HepG2 (cell line): ENCODE data around the gene HMGCS2. TPM values are rescaled to one million over a fixed set of nuclear protein-coding genes. Genes with fewer than 3 reads are reported as not detected.

Experiments
- ATAC-seq: fragments of 200-7000 bp; cut with Tn5 transposase; 3 replicates; pipeline ENCODE4 v1.9.1; 2020; ENCODE audit warnings: mild to moderate bottlenecking, moderate library complexity
- BruUV-seq: library from RNA; stranded (reverse); fragments of 400-500 nt; replicated peaks from 2 replicates; lab custom pipeline; 2021; lab: Mats Ljungman, UMichigan
- CTCF ChIA-PET: fragments of 300-600 bp; formaldehyde crosslinking; extraction: SDS; loops from one replicate; lab custom pipeline; 2021; ENCODE audit warnings: low total read pairs, inconsistent platforms, low intra/inter-chr PET ratio; lab: Yijun Ruan, JAX
- POLR2A ChIA-PET: fragments of 350-600 bp; sonication (Branson Sonifier 250); formaldehyde crosslinking; loops from one replicate; lab custom pipeline; 2020; ENCODE audit warnings: antibody characterized with exemption, inconsistent platforms; lab: Yijun Ruan, JAX
- DNase-seq: peaks from one replicate; pipeline ENCODE4 v3.0.0-alpha.2; 2015; ENCODE audit warnings: low spot score
- FAIRE-seq: peaks from 3 replicates; lab custom pipeline; 2011; peaks lifted over from hg19 to GRCh38; lab: Jason Lieb, UNC
- H2AFZ ChIP-seq: one replicate; pipeline ENCODE4 v1.6.1; 2011; ENCODE audit warnings: low read length, inconsistent platforms
- H3K27ac ChIP-seq: fragments of 300-600 bp; 3 replicates; pipeline ENCODE4 v1.8.0; 2011; ENCODE audit warnings: mixed run types, mild to moderate bottlenecking, mixed read lengths, low read length, inconsistent platforms; ENCODE audit not compliant: insufficient read depth; ENCODE audit errors: extremely low read length
- H3K27me3 ChIP-seq, 2 experiments: fragments of 200-600 bp in 1 of 2; 2 replicates in 1 of 2; 3 replicates in 1 of 2; pipeline versions ENCODE4 v1.6.0 to v1.8.0; 2011; ENCODE audit warnings: low read length in 2 of 2, mild to moderate bottlenecking in 2 of 2, moderate library complexity in 2 of 2, inconsistent platforms in 1 of 2; ENCODE audit not compliant: insufficient read depth in 2 of 2, control insufficient read depth in 1 of 2
- H3K36me3 ChIP-seq, 2 experiments: fragments of 200-600 bp in 1 of 2; replicated peaks in 1 of 2; 2 replicates in 1 of 2; 3 replicates in 1 of 2; pipeline versions ENCODE4 v1.5.1 to v1.8.0; 2011; ENCODE audit warnings: low read length in 2 of 2, inconsistent platforms in 1 of 2; ENCODE audit not compliant: insufficient read depth in 2 of 2, control insufficient read depth in 1 of 2
- H3K4me1 ChIP-seq: 2 replicates; pipeline ENCODE4 v1.5.1; 2012; ENCODE audit warnings: low read length, inconsistent platforms; ENCODE audit not compliant: insufficient read depth
- H3K4me2 ChIP-seq: 2 replicates; pipeline ENCODE4 v1.6.0; 2011; ENCODE audit warnings: low read depth, low read length, inconsistent platforms
- H3K4me3 ChIP-seq, 3 experiments: fragments of 200-600 bp in 1 of 3; sonication (generic), shearing (Covaris generic) in 1 of 3; replicated peaks in 1 of 3; 2 replicates each; pipeline ENCODE4 v1.5.1; 2011 to 2016; ENCODE audit warnings: low read length in 3 of 3, inconsistent platforms in 2 of 3, low read depth in 2 of 3, mild to moderate bottlenecking in 2 of 3, control low read depth in 1 of 3, mixed read lengths in 1 of 3; ENCODE audit not compliant: insufficient read depth in 1 of 3
- H3K79me2 ChIP-seq: one replicate; pipeline ENCODE4 v1.6.1; 2011; ENCODE audit warnings: low read length, inconsistent platforms; ENCODE audit not compliant: insufficient read depth
- H3K9ac ChIP-seq: 2 replicates; pipeline ENCODE4 v1.6.0; 2011; ENCODE audit warnings: mild to moderate bottlenecking, low read depth, low read length, inconsistent platforms; ENCODE audit not compliant: insufficient read depth
- H3K9me3 ChIP-seq: 2 replicates; pipeline ENCODE4 v1.5.1; 2012; ENCODE audit warnings: mild to moderate bottlenecking, low read length
- H4K20me1 ChIP-seq: 2 replicates; pipeline ENCODE4 v1.6.0; 2011; ENCODE audit warnings: inconsistent platforms, mild to moderate bottlenecking, low read length, moderate library complexity; ENCODE audit not compliant: insufficient read depth
- BRCA1 ChIP-seq: sonication (generic); formaldehyde crosslinking; IDR thresholded peaks from 2 replicates; pipeline ENCODE4 v1.4.0; 2020; ENCODE audit warnings: missing genetic modification reagents
- RBM22 ChIP-seq: fragments of 200-400 bp; formaldehyde crosslinking; optimal IDR thresholded peaks from 2 replicates; pipeline ENCODE3; 2017; ENCODE audit warnings: mild to moderate bottlenecking, low read length, moderate library complexity
- REPIN1 ChIP-seq: sonication (generic); formaldehyde crosslinking; IDR thresholded peaks from 2 replicates; pipeline ENCODE4 v1.8.0; 2022; ENCODE audit warnings: missing genetic modification reagents, low read depth, mild to moderate bottlenecking, borderline replicate concordance
- SRF ChIP-seq: IDR thresholded peaks from 2 replicates; pipeline ENCODE4 v1.6.1; 2011; ENCODE audit warnings: mild to moderate bottlenecking, low read depth, low read length, moderate library complexity
- WGBS: methylation state at CpG from one replicate; pipeline ENCODE4 v1.1.6; 2017; ENCODE audit warnings: low lambda C conversion rate; 5-methylcytosine and 5-hydroxymethylcytosine counted together
- in situ Hi-C: cut with HindIII; loops from 2 replicates; pipeline ENCODE4 v1.10.0; 2017; ENCODE audit warnings: low pct_unique_long_range_greater_than_20kb; ENCODE audit not compliant: extremely low pct_ligation_motif_present
- intact Hi-C: fragments of 100-400 bp; cut with micrococcal nuclease; formaldehyde crosslinking; loops from one replicate; pipeline ENCODE4 v1.10.0; 2022; ENCODE audit not compliant: unreplicated experiment
- polyA plus RNA-seq, 8 experiments: library from polyadenylated mRNA; depleted of rRNA in 3 of 8; stranded (reverse) in 7 of 8; unstranded in 1 of 8; fragments of >200 nt; fragmentation: Illumina TruSeq in 4 of 8; extraction: Trizol in 4 of 8; gene quantifications; 2 replicates each; pipeline versions ENCODE4 v1.2.1 to v1.2.3, GENCODE V29; 2011 to 2016; ENCODE audit warnings: low read depth in 4 of 8, missing spikeins in 1 of 8, mixed read lengths in 1 of 8; ENCODE audit not compliant: insufficient read depth in 1 of 8
- total RNA-seq, 5 experiments: library from RNA; depleted of rRNA; stranded (reverse); fragments of >200 nt; fragmentation: Illumina TruSeq; extraction: Trizol; gene quantifications; 2 replicates each; pipeline ENCODE4 v1.2.3, GENCODE V29; 2016; ENCODE audit warnings: low read depth in 1 of 5
- TF ChIP-seq, protein P1 (sequence below): sonication (generic); formaldehyde crosslinking; IDR thresholded peaks from 2 replicates; pipeline ENCODE4 v1.4.0; 2020; ENCODE audit warnings: mild to moderate bottlenecking, missing genetic modification reagents

HMGCS2 gene
- total and polyA plus RNA-seq, 2 of the 13 experiments (the other 11 are each of a cell fraction or from before 2014, with no cell fraction given): 0.44 to 1.5 TPM

DNA sequence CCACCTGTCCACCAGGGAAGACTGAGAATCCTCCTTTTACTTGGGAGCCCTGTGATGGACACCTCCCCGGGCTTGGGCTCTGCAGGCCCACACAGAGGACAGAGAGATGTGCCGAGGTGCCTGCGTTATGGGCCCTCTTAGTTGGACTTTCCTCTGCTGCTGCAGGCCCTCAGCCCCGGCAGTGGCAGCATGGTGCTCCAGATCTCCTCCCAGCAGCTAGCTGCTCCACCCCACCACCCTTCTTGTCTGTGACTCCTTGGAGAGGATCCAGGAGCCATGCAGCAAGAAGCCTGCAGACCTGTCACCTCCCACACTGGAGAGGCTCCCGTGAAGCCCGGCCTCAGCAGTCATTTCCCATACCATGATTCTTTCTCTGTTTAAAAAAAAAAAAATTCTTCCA lies 29.6 kb downstream of the HMGCS2 start (continued):
- TF ChIP-seq, protein P1, sequence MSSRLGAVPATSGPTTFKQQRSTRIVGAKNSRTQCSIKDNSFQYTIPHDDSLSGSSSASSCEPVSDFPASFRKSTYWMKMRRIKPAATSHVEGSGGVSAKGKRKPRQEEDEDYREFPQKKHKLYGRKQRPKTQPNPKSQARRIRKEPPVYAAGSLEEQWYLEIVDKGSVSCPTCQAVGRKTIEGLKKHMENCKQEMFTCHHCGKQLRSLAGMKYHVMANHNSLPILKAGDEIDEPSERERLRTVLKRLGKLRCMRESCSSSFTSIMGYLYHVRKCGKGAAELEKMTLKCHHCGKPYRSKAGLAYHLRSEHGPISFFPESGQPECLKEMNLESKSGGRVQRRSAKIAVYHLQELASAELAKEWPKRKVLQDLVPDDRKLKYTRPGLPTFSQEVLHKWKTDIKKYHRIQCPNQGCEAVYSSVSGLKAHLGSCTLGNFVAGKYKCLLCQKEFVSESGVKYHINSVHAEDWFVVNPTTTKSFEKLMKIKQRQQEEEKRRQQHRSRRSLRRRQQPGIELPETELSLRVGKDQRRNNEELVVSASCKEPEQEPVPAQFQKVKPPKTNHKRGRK: no peak
- TF ChIP-seq REPIN1 (CRISPR knock-in tag) (no peak), SRF (no peak)
- TF ChIP-seq, all 625 proteins: peak for 0

DNA sequence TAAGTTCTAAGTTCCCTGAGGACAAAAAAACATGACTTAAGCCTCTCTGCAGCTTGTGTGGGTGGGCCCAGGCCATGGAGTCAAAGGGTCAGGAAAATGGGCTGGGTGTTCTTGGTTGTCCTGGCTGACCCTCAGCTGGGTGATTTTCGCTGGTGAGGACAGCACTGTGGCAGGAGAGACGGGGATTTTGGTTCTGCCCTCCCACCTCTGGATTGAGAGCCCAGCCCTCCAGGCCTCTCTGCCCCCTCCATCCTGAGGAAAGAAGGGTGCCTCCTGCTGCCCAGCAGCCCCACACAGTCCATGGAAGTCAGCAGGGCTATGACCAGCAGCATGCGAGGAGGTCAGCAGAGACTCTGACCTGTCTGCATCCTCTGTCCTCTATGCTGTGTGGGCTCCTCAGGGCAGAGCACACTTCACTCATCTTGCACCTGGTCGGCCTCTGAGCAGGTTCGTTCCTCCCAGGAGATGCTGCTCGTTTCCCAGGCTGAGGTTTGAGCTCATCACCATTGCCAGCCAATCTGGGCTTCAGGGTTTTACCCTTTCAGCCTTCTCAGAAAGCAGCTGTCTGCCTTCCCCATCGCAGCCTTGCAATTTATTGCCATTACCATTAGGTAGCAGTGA lies 30.5 kb downstream of the HMGCS2 start:
- Histone ChIP-seq H3K27ac (no peak overlapping the region), H3K4me1 (no peaks in the 10 kb centered on the region), H3K9ac (no peak overlapping the region), H3K9me3 (no peaks in the 10 kb centered on the region), H4K20me1 (no peaks in the 10 kb centered on the region; the same call in none of the 2 replicates), H3K36me3 (peaks cover 53 to 99% of the 10 kb centered on the region in 2 experiments), H3K4me3 (no peak overlapping the region), H3K4me2 (no peak overlapping the region), H2AFZ (no peak overlapping the region), H3K79me2 (no peaks in the 10 kb centered on the region), H3K27me3 (no peaks in the 10 kb centered on the region)
- WGBS: 100% methylated on average over 6 of the region's 7 CpGs
- CTCF ChIA-PET: no interaction called here
- POLR2A ChIA-PET: no interaction called here
- in situ Hi-C loops (no loop called here), intact Hi-C loops (no loop called here)
- FAIRE-seq: no peak
- peak; percentile 40 for TF ChIP-seq RBM22
- no peak for TF ChIP-seq BRCA1 (CRISPR knock-in tag)
- ATAC-seq: no peak; the same call in 1 of the 3 replicates
- DNase-seq: no peak
- no TSS peak for BruUV-seq
